Measurements from ENCODE around the gene MNAT1.
"Not testable (repeated sequence)": the region's sequence is repeated elsewhere in the genome, so short reads cannot be mapped to it uniquely, and the experiment has no call there.

DNA sequence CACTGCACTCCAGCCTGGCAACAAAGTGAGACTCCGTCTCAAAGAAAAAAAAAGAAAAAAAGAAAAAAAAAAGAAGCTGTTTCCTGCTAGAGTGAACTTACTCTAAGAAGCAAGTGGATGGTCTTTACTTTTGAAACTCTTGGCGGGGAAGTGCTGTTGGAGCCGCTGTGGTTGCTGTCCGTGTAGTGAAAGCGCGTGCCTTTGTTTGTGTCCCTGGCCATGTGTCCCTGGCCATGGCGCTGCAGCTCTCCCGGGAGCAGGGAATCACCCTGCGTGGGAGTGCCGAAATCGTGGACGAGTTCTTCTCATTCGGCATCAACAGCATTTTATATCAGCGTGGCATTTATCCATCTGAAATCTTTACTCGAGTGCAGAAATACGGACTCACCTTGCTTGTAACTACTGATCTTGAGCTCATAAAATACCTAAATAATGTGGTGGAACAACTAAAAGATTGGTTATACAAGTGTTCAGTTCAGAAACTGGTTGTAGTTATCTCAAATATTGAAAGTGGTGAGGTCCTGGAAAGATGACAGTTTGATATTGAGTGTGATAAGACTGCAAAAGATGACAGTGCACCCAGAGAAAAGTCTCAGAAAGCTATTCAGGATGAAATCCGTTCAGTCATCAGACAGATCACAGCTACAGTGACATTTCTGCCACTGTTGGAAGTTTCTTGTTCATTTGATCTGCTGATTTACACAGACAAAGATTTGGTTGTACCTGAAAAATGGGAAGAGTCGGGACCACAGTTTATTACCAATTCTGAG, 45.4 kb downstream of the MNAT1 start:
- not testable (repeated sequence) for TF ChIP-seq ZNF23 (tag by site-specific recombination; IDR thresholded peaks at IDR 0.05; ENCODE audit: borderline replicate concordance); ZNF248 (tag by site-specific recombination; IDR thresholded peaks at IDR 0.05); ZNF510 (tag by site-specific recombination; IDR thresholded peaks at IDR 0.05; ENCODE audit: insufficient replicate concordance); ZNF24 (tag by site-specific recombination; IDR thresholded peaks at IDR 0.05)
- TF ChIP-seq, protein P1, sequence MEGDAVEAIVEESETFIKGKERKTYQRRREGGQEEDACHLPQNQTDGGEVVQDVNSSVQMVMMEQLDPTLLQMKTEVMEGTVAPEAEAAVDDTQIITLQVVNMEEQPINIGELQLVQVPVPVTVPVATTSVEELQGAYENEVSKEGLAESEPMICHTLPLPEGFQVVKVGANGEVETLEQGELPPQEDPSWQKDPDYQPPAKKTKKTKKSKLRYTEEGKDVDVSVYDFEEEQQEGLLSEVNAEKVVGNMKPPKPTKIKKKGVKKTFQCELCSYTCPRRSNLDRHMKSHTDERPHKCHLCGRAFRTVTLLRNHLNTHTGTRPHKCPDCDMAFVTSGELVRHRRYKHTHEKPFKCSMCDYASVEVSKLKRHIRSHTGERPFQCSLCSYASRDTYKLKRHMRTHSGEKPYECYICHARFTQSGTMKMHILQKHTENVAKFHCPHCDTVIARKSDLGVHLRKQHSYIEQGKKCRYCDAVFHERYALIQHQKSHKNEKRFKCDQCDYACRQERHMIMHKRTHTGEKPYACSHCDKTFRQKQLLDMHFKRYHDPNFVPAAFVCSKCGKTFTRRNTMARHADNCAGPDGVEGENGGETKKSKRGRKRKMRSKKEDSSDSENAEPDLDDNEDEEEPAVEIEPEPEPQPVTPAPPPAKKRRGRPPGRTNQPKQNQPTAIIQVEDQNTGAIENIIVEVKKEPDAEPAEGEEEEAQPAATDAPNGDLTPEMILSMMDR (tag by site-specific recombination; IDR thresholded peaks at IDR 0.05) = not testable (repeated sequence)

Data from HEK293 (cell line).